ENCODE measurements around the gene PRLR. TPM values are rescaled to one million over a fixed set of nuclear protein-coding genes. Genes with fewer than 3 reads are reported as not detected.
A peak's percentile ranks its signal among the peaks of the same experiment; 100 is the strongest.

PRLR gene
- total RNA-seq, 1 donor from 2014 or later, result not detected

DNA sequence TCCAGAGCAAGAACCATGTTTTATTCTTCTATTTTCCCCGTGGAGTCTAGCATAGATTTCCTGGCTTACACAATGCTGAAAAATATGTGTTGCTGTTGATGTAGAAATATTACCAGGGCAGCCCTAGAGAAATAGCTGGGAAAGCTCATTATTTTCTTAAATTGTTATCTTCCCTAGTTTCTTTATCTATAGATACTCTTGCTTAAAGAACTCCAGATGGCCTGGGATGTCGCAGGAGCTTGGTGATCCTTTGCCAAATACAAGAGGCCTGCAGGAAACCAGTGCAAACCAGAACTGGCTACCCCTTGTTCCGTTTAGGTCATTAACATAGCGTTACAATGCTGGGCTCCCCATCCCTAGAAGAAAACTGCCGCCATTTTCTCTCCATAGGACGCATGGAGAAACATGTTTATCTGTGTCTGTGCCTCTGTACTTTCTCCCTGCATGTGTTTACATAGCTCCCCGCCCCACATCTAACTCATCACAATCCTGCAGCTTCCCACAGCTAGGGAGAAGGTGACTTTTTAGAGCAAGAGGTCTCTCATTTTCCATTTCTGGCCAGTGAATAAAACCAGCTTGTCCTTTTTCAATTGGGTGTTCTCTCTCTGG lies 6.4 kb downstream of the PRLR start:
- Mint-ChIP-seq H3K4me3 (no peak overlapping the region), H3K27me3 (peaks cover 30% of the 10 kb centered on the region), H3K27ac (no peak overlapping the region), H3K9me3 (no peaks in the 10 kb centered on the region), H3K4me1 (no peaks in the 10 kb centered on the region), H3K36me3 (ENCODE audit: low read depth) (no peaks in the 10 kb centered on the region)
- no peak for DNase-seq
- intact Hi-C loops (cut with micrococcal nuclease), result no loop called here

DNA sequence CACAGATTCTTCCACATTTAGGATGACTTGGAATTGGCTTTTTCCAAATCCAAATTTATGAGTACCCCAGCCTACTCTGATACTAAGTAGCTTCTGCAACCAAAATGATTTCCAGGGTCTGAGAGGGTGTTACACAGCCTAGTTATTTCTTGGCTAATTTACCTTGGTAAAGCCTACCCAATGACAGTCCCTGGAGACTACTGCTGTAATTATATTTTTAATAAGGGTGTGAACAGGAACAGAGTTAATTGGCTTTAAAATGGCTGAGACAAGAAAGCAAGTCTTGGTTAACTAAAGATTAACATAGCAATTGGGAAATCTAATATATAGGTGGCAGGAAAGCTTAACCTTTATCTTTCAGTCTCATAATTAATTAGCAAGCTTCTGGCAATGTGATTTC lies 9.3 kb downstream of the PRLR start:
- no peak overlapping the region for H3K4me3 Mint-ChIP-seq
- H3K27me3 Mint-ChIP-seq, result peaks cover 17% of the 10 kb centered on the region
- intact Hi-C loops (cut with micrococcal nuclease), result no loop called here
- no peaks in the 10 kb centered on the region for H3K36me3 Mint-ChIP-seq (ENCODE audit: low read depth)
- no peaks in the 10 kb centered on the region for H3K9me3 Mint-ChIP-seq
- H3K4me1 Mint-ChIP-seq, result no peaks in the 10 kb centered on the region
- no peak for DNase-seq
- H3K27ac Mint-ChIP-seq, result no peak overlapping the region

DNA sequence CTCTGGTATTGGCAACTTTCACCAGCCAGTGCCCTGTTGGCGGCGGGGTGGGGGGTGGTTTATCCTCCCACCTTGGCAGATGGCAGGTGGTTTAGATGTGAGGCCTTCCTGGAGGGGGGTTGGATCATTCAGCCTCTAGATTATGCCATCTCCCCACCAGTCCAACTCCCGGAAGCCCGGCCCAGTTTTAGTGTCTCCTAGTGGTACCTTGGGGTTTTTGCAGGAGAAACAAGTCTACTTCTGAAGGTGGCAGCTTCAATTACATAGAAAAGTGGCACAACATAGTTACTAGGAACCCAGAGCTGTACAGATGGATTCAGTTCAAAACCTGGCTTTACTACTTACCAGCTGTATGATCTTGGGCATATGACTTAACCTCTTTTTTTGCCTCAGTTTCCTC lies 11.3 kb downstream of the PRLR start:
- DNase-seq, result no peak
- H3K36me3 Mint-ChIP-seq (ENCODE audit: low read depth), result no peaks in the 10 kb centered on the region
- no peak overlapping the region for H3K4me3 Mint-ChIP-seq
- no peaks in the 10 kb centered on the region for H3K4me1 Mint-ChIP-seq
- H3K27ac Mint-ChIP-seq, result no peak overlapping the region
- intact Hi-C loops (cut with micrococcal nuclease), result no loop called here
- no peaks in the 10 kb centered on the region for H3K9me3 Mint-ChIP-seq
- peaks cover 13% of the 10 kb centered on the region for H3K27me3 Mint-ChIP-seq

DNA sequence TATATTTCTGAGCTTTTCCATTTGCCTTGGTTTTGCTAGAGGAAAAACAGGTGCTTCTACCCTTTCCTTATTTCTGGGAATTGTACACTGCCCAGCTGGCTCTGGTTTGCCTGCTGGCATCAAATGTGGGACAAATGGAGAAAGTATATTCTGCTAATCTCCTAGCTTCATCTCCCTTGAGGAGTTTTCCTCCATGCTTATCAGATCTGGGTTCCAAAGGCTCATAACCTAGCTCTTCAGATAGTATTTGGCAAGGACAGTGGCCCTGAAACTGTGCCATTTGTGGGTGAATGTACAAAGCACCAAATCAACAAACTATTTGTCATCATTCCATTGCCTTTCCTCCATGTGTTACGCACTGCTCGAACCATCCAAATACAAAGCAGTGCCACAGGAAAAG lies 16.2 kb downstream of the PRLR start:
- H3K4me3 Mint-ChIP-seq, result no peak overlapping the region
- peaks cover 11% of the 10 kb centered on the region for H3K27me3 Mint-ChIP-seq
- no peaks in the 10 kb centered on the region for H3K36me3 Mint-ChIP-seq (ENCODE audit: low read depth)
- H3K9me3 Mint-ChIP-seq, result no peaks in the 10 kb centered on the region
- H3K4me1 Mint-ChIP-seq, result no peaks in the 10 kb centered on the region
- intact Hi-C loops (cut with micrococcal nuclease), result no loop called here
- no peak for DNase-seq
- H3K27ac Mint-ChIP-seq, result no peak overlapping the region

DNA sequence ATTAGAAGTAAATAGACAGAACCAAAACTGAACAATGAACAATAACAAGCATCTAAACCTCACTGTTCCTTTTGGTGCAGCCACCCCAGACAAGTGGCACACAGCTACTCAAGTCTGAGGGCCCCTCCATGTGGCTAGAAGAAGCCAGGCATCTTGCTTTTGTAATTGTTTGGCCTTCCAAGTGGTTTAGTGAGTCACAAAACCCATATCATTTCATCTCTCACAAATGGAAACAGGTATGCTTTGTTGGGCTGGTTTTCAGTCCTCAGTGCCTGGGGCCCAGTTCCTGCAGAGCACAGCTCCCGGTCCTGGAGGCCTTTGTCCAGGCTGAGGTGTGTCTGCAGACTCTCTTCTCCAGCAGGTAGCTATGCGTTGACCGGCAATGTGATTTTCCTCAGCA lies 16.7 kb downstream of the PRLR start:
- DNase-seq, result no peak
- intact Hi-C loops (cut with micrococcal nuclease), result no loop called here
- Mint-ChIP-seq H3K27ac (no peak overlapping the region), H3K27me3 (peaks cover 11% of the 10 kb centered on the region), H3K9me3 (no peaks in the 10 kb centered on the region), H3K4me3 (no peak overlapping the region), H3K4me1 (no peaks in the 10 kb centered on the region), H3K36me3 (ENCODE audit: low read depth) (no peaks in the 10 kb centered on the region)

DNA sequence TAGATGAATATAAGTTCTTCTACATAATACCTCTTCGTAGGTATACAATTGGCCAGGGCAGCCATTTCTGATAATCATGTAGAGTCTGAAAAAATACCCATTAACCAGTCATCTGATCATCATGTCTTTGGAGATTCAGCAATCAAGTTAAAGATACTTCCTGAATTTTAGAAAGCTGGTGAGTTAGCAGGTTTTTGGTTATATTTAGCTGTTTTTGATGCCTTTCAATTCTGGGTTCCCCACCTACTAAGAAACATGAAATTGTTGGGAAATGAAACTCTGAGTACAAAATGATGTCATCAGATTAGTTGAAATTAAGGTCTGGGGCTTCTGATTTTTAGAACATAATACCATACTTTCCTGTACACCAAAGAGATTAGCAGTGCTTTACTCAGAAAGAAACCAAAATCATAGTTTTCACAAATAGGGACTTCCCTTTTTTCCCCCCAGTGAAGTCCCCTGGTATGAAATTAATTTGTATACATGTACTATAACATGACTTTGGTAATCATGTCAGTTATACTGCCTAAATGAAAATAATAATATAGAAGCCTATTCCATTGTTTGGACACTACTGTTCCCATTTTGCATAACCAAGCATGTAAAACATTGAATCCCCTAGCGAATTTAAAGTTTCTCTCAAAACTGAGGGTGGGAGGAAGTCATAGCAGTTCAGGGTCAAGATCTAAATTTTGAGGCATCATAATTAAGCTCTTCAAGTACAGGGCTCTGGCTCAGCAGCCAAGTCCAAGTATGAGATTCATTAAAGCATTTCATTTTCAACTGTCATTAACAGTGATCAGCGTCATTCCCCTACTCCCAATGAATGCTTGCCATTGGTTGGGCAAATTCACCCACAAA lies 17.9 kb downstream of the PRLR start:
- Mint-ChIP-seq H3K27ac (no peak overlapping the region), H3K36me3 (ENCODE audit: low read depth) (no peaks in the 10 kb centered on the region), H3K27me3 (peaks cover 15% of the 10 kb centered on the region), H3K4me1 (no peaks in the 10 kb centered on the region), H3K4me3 (no peak overlapping the region), H3K9me3 (no peaks in the 10 kb centered on the region)
- intact Hi-C loops (cut with micrococcal nuclease), result no loop called here
- DNase-seq, result no peak

DNA sequence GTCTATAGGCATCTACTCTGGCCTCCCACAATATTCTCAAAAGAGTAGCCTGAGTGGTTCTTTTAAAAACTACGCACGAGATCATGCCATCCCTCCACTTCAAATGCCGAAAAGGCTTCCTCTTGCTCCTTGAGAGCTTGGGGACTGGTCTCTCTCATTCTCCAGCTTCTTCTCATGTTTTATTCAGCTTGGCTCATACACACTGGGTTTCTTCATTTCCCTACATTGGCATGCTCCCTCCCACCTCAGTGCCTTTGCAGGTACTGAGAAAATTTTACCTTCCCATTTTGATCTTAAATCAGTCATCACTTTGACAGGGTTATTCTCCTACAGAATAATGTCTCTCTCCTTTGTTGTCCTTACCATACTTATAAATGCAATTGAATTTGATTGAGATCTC lies 20.4 kb downstream of the PRLR start:
- H3K4me1 Mint-ChIP-seq, result no peaks in the 10 kb centered on the region
- no peak overlapping the region for H3K27ac Mint-ChIP-seq
- peaks cover 14% of the 10 kb centered on the region for H3K27me3 Mint-ChIP-seq
- no peaks in the 10 kb centered on the region for H3K9me3 Mint-ChIP-seq
- DNase-seq, result no peak
- no peak overlapping the region for H3K4me3 Mint-ChIP-seq
- intact Hi-C loops (cut with micrococcal nuclease), result no loop called here
- H3K36me3 Mint-ChIP-seq (ENCODE audit: low read depth), result no peaks in the 10 kb centered on the region

DNA sequence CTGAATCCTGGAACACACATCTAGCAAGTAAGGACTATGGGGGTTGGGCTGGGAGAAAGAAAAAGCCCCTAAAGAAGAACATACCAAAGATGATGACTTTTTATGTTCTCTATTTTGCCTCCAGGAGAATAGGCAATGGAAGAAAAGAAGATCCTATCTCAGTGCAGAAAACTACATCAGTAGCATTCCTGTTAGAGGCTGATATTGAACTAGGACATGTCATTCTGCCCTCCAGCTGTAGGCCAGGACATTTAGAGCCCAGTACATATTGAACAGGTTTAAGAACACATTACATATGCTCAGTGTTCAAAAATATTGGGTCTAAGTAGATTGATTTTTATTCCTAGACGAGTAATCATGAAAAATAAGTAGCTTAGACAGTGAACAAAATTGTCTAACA lies 24.7 kb downstream of the PRLR start:
- intact Hi-C loops (cut with micrococcal nuclease), result no loop called here
- no peaks in the 10 kb centered on the region for H3K36me3 Mint-ChIP-seq (ENCODE audit: low read depth)
- no peak for DNase-seq
- H3K4me1 Mint-ChIP-seq, result no peaks in the 10 kb centered on the region
- H3K27ac Mint-ChIP-seq, result no peak overlapping the region
- peaks cover 20% of the 10 kb centered on the region for H3K27me3 Mint-ChIP-seq
- no peak overlapping the region for H3K4me3 Mint-ChIP-seq
- H3K9me3 Mint-ChIP-seq, result no peaks in the 10 kb centered on the region

DNA sequence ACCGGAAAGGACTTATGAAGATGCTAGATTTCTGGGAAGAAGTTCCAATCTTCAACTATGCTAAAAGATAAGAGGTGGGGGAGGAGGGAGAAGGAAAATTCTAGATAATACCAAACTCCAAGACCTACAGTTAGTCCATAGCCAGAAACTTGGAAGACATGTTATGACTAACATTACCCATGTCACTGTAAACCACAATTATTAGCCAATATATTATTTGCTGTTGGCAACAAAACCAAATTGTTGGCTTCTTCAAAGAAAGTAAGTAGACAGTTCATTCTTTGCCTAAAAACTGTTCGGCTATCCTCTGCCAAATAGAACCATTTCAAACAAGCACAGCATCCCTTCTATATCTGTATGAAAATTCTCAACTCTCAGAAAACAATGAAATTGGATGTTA lies 25.1 kb downstream of the PRLR start:
- intact Hi-C loops (cut with micrococcal nuclease), result no loop called here
- no peaks in the 10 kb centered on the region for H3K36me3 Mint-ChIP-seq (ENCODE audit: low read depth)
- no peak overlapping the region for H3K4me3 Mint-ChIP-seq
- no peak for DNase-seq
- H3K27ac Mint-ChIP-seq, result no peak overlapping the region
- no peaks in the 10 kb centered on the region for H3K4me1 Mint-ChIP-seq
- H3K27me3 Mint-ChIP-seq, result peaks cover 19% of the 10 kb centered on the region
- H3K9me3 Mint-ChIP-seq, result no peaks in the 10 kb centered on the region

DNA sequence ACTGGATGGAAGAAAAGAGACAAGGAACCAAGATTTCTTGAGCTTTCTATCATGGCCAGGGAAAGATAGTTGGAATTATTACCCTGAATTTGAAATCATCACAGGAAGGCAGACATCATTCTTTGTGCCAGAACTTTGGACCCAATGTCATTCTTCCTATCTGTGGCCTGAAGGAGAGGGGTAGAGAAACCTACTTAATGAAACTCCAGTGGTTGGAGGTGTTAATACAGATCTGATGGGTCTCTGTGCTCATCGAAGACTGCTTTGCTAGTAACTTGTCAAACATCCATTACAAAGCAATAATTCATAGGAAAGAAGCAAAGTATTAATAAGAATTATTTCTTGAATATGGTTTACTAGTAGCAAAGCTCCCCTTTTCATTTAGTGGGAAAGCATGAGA lies 26.9 kb downstream of the PRLR start:
- DNase-seq, result no peak
- intact Hi-C loops (cut with micrococcal nuclease), result no loop called here
- no peaks in the 10 kb centered on the region for H3K9me3 Mint-ChIP-seq
- H3K27me3 Mint-ChIP-seq, result peaks cover 16% of the 10 kb centered on the region
- H3K36me3 Mint-ChIP-seq (ENCODE audit: low read depth), result no peaks in the 10 kb centered on the region
- no peak overlapping the region for H3K27ac Mint-ChIP-seq
- no peak overlapping the region for H3K4me3 Mint-ChIP-seq
- H3K4me1 Mint-ChIP-seq, result no peaks in the 10 kb centered on the region

DNA sequence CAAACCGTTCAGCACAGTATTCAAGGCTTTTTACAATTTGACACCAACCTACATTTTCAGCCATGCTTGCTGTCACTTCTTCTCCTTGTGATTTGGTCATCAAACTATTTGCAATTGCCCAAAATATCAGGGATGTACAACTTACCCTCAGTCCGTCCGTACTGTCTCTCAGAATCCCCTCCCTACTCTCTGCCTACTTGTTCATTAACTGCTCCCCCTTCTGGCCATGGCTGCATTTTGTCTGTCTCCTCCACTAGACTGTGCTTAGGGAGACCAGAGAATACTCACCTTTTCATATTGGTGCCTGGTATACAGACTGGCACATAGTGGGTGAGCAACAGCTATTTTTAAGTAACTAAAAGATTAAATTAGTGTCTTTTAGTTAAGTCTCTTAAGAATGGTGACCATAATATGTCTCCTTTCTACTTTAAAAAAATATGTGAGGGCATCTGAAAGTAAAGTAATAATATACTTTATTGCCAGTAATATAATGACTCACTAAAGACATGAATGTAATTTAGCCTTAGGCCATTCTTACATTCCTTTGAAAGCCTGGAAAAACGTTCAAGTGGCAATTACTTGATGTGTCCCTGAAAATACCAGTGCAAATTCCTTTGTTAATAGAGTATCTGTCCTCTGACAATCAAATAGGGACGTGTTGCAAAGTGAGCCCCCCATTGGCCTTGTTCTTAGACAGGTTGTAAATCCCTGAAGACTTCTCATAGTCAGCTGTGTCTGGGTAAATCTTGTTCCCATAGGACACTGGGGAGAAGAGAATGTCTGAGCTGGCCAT lies 27.8 kb downstream of the PRLR start:
- no peaks in the 10 kb centered on the region for H3K9me3 Mint-ChIP-seq
- DNase-seq, result peak; percentile 70

DNA sequence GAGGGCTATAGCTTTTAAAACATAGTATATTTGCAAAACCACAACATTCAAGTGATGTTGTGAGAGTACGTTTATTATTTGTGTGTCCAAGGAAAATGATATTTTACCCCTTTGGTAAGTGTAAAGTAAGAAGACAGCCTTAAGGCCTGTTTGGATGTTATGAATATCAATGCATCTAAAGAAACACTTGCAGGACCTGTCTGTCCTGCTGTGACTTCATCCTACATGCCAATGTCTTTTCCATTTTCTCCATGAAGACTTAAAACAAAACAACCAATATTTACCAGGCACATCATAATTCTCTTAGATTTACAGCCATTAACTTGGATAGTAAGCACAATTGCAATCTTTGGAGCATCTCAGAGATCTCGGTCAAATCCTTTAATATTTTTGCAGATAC lies 29.0 kb downstream of the PRLR start:
- Mint-ChIP-seq H3K36me3 (ENCODE audit: low read depth) (no peaks in the 10 kb centered on the region), H3K27me3 (peaks cover 13% of the 10 kb centered on the region), H3K9me3 (no peaks in the 10 kb centered on the region), H3K4me1 (no peaks in the 10 kb centered on the region), H3K27ac (no peak overlapping the region), H3K4me3 (no peak overlapping the region)
- intact Hi-C loops (cut with micrococcal nuclease), result no loop called here
- no peak for DNase-seq

More for the DNA sequence above, 27.8 kb downstream of the PRLR start:
- Mint-ChIP-seq H3K27me3 (peaks cover 13% of the 10 kb centered on the region), H3K4me1 (no peaks in the 10 kb centered on the region), H3K27ac (no peak overlapping the region), H3K36me3 (ENCODE audit: low read depth) (no peaks in the 10 kb centered on the region), H3K4me3 (no peak overlapping the region)
- intact Hi-C loops (cut with micrococcal nuclease), result no loop called here

DNA sequence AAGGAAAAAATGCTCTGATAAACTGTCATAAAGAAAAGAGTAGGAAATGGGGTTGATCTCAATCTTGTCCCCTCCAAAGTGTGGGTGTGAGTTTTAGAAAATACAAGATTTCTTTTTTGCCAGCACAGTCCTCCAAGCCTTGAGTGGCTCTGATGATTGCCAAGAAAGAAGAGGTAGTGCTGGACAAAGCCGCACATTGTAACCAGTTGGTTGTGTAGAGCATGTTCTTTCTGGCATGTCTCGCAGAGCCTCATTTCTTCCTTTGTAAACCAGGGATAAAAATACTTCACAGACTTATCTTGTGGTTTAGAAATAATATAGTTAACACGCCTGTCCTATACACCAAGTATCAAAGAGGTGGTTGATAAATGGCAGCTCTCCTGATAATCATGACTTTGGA lies 30.4 kb downstream of the PRLR start:
- intact Hi-C loops (cut with micrococcal nuclease), result no loop called here
- H3K4me3 Mint-ChIP-seq, result no peak overlapping the region
- H3K4me1 Mint-ChIP-seq, result no peaks in the 10 kb centered on the region
- DNase-seq, result no peak
- H3K9me3 Mint-ChIP-seq, result no peaks in the 10 kb centered on the region
- no peaks in the 10 kb centered on the region for H3K36me3 Mint-ChIP-seq (ENCODE audit: low read depth)
- peaks cover 12% of the 10 kb centered on the region for H3K27me3 Mint-ChIP-seq
- H3K27ac Mint-ChIP-seq, result no peak overlapping the region

DNA sequence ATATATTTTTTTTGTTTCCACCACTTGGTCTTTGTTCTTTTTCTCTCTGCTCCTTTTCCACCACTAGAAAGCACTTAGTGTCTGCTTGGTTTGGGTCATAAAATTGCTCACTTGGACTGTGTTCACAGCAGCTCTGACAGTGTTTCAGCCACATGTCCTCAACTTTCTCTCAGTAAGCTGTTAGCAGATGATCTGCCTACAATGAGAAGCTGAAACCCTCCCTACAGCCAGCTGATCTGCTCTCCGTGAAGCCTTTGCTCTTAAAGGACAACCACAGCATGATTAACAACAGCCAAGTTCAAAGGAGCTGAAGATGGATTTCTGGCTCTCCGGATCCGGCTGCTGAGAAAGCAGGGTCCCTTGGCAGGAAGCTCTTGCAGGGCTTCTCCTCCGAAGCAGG lies 31.6 kb downstream of the PRLR start:
- no peak overlapping the region for H3K4me3 Mint-ChIP-seq
- H3K36me3 Mint-ChIP-seq (ENCODE audit: low read depth), result no peaks in the 10 kb centered on the region
- no peak for DNase-seq
- intact Hi-C loops (cut with micrococcal nuclease), result no loop called here
- no peak overlapping the region for H3K27ac Mint-ChIP-seq
- no peaks in the 10 kb centered on the region for H3K4me1 Mint-ChIP-seq
- peaks cover 12% of the 10 kb centered on the region for H3K27me3 Mint-ChIP-seq
- no peaks in the 10 kb centered on the region for H3K9me3 Mint-ChIP-seq

Data from activated CD4-positive, alpha-beta T cell treated with anti-CD3 and anti-CD28 coated beads, Interleukin-2, amount 10 ng/mL, durations not matched to agents 24 days and 14 days (primary cell).